Measurements from ENCODE around the gene GNE.
A peak's percentile ranks its signal among the peaks of the same experiment; 100 is the strongest.

The GNE gene

GRCh38 chr9:36191686-36192085, 66.6 kb downstream of the GNE start:
- Histone ChIP-seq H3K27ac (replicated peaks) (peak overlapping the region; percentile 88), H3K4me3 (replicated peaks; ENCODE audit: insufficient read depth, low read length) (peak overlapping the region; percentile 69), H3K27me3 (ENCODE audit: insufficient read depth, poor library complexity, severe bottlenecking) (no peaks in the 10 kb centered on the region)
- DNase-seq (ENCODE audit: low read depth in 1 of 2, low spot score in 1 of 2): no peak
- TF ChIP-seq GABPA (IDR thresholded peaks at IDR 0.05; ENCODE audit: low read depth): no peak
- no peak for TF ChIP-seq REST (IDR thresholded peaks at IDR 0.05; ENCODE audit: insufficient replicate concordance, low read depth)
- TF ChIP-seq POLR2AphosphoS5 (IDR thresholded peaks at IDR 0.05; ENCODE audit: low read depth): no peak
- TF ChIP-seq CTCF (IDR thresholded peaks at IDR 0.05; ENCODE audit: insufficient read depth, low read length): no peak
- TF ChIP-seq SPI1 (IDR thresholded peaks at IDR 0.05; ENCODE audit: borderline replicate concordance, low read depth): no peak

GRCh38 chr9:36191290-36191645, 67.0 kb downstream of the GNE start:
- Histone ChIP-seq H3K27me3 (ENCODE audit: insufficient read depth, poor library complexity, severe bottlenecking) (no peaks in the 10 kb centered on the region), H3K27ac (replicated peaks) (peak overlapping the region; percentile 88), H3K4me3 (replicated peaks; ENCODE audit: insufficient read depth, low read length) (peak overlapping the region; percentile 69)
- peak in 1 of 2 experiments; percentile 37 for DNase-seq (ENCODE audit: low read depth in 1 of 2, low spot score in 1 of 2)
- no peak for TF ChIP-seq POLR2AphosphoS5 (IDR thresholded peaks at IDR 0.05; ENCODE audit: low read depth)
- TF ChIP-seq REST (IDR thresholded peaks at IDR 0.05; ENCODE audit: insufficient replicate concordance, low read depth): no peak
- TF ChIP-seq SPI1 (IDR thresholded peaks at IDR 0.05; ENCODE audit: borderline replicate concordance, low read depth): no peak
- no peak for TF ChIP-seq GABPA (IDR thresholded peaks at IDR 0.05; ENCODE audit: low read depth)
- TF ChIP-seq CTCF (IDR thresholded peaks at IDR 0.05; ENCODE audit: insufficient read depth, low read length): no peak

- TF ChIP-seq SPI1 (IDR thresholded peaks at IDR 0.05; ENCODE audit: borderline replicate concordance, low read depth): peak; percentile 79; the same call in 1 of the 2 replicates
- TF ChIP-seq GABPA (IDR thresholded peaks at IDR 0.05; ENCODE audit: low read depth): peak; percentile 83
- no peak for TF ChIP-seq CTCF (IDR thresholded peaks at IDR 0.05; ENCODE audit: insufficient read depth, low read length)
- peak; percentile 13 for TF ChIP-seq REST (IDR thresholded peaks at IDR 0.05; ENCODE audit: insufficient replicate concordance, low read depth)
- peak; percentile 95 for TF ChIP-seq POLR2AphosphoS5 (IDR thresholded peaks at IDR 0.05; ENCODE audit: low read depth)
- peak; percentile 99 for DNase-seq (ENCODE audit: low read depth in 1 of 2, low spot score in 1 of 2)
- peak within 1 kb of the TSS; percentile 88 for H3K27ac ChIP-seq (replicated peaks)
- peak within 1 kb of the TSS; percentile 69 for H3K4me3 ChIP-seq (replicated peaks; ENCODE audit: insufficient read depth, low read length)
- H3K27me3 ChIP-seq (ENCODE audit: insufficient read depth, poor library complexity, severe bottlenecking): no peaks in the 10 kb centered on the region
These were observed 67.6 kb downstream of the GNE start, which contains the start of gene CLTA for GRCh38 chr9:36190388-36191289. Gene CLTA, plus strand, starts transcription at chr9:36190921. Its CDS starts 136 bp downstream, at chr9:36191057.

Data from HL-60 (cell line).